Rectal smooth muscle tissue (tissue), 1 donor: Measurements from ENCODE around the gene L3MBTL4.

ENCODE experiments used
- H3K27ac ChIP-seq: one replicate; pipeline ENCODE4 v1.7.0; 2013; ENCODE audit warnings: low read depth, low read length, inconsistent platforms
- H3K27me3 ChIP-seq: one replicate; pipeline ENCODE4 v1.7.0; 2013; ENCODE audit warnings: low read length; ENCODE audit not compliant: control insufficient read depth, insufficient read depth
- H3K36me3 ChIP-seq: one replicate; pipeline ENCODE4 v1.7.0; 2013; ENCODE audit warnings: low read length; ENCODE audit not compliant: control insufficient read depth, insufficient read depth
- H3K4me1 ChIP-seq: one replicate; pipeline ENCODE4 v1.7.0; 2013; ENCODE audit warnings: low read length; ENCODE audit not compliant: control insufficient read depth, insufficient read depth
- H3K4me3 ChIP-seq: one replicate; pipeline ENCODE4 v1.7.0; 2013; ENCODE audit warnings: low read length
- H3K9ac ChIP-seq: one replicate; pipeline ENCODE4 v1.7.0; 2013; ENCODE audit warnings: low read length

L3MBTL4 gene

DNA sequence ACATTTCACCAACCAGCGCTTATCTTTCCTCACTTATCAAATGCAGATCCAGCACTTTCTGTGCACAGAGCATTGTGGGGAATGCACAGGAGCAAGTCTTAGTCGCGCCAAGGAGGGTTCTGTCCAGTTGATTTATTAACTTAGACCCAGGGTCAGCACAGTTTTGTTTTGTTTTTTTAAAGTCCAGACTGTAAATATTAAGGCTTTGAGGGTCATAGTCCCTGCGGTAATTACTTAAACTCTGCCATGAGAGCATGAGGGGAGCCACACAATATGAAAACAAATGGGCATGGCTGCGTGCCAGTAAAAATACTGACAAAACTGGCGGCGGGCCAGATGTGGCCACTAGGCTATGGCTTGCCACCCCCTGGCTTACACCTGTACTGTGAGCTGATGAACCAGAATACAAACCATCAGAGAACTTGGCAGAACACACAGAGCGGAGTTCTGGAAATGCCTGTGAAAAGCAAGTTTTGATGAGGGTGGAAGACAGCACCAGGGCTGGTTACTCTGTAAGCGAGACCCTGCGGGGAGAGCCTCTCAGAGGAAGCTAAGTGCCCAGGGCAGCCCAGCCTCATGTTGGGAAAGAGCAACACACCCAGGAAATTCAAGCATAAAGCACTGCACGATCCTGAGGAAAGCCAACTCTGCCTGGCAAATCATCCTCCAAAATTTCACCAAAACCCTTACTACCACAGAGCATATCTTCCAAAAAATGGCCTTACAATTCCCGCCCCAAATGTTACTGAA, 43.6 kb downstream of the L3MBTL4 start:
- H3K4me1 ChIP-seq, result no peaks in the 10 kb centered on the region
- H3K27me3 ChIP-seq, result no peaks in the 10 kb centered on the region
- no peaks in the 10 kb centered on the region for H3K36me3 ChIP-seq
- H3K4me3 ChIP-seq, result no peak overlapping the region
- no peak overlapping the region for H3K9ac ChIP-seq
- no peak overlapping the region for H3K27ac ChIP-seq

- Histone ChIP-seq H3K4me1 (no peaks in the 10 kb centered on the region), H3K27ac (no peak overlapping the region), H3K9ac (no peak overlapping the region), H3K27me3 (no peaks in the 10 kb centered on the region), H3K4me3 (no peak overlapping the region), H3K36me3 (no peaks in the 10 kb centered on the region)
Measured at GRCh38 chr18:6370410-6370809, 44.3 kb downstream of the L3MBTL4 start.

DNA sequence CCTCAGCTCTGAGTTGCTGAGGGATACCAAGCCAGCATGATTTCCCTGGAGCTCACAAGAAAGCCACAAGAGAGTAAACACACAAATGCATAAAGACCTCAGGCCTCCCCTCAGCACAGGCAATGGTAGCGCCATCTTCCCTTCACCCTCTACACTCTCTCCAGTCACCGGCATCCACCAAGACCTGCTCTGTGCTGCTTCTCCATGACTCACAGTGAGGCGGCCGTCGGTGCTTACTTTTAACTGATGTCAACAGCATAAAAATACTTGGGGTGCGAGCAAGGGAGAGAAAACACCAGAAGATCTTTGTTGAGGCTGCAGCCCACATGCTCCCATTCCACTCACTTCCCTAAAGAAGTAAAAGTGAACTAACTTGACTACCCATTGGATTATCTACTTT, 46.7 kb downstream of the L3MBTL4 start:
- Histone ChIP-seq H3K27me3 (no peaks in the 10 kb centered on the region), H3K27ac (no peak overlapping the region), H3K4me3 (no peak overlapping the region), H3K9ac (no peak overlapping the region), H3K4me1 (no peaks in the 10 kb centered on the region), H3K36me3 (no peaks in the 10 kb centered on the region)

DNA sequence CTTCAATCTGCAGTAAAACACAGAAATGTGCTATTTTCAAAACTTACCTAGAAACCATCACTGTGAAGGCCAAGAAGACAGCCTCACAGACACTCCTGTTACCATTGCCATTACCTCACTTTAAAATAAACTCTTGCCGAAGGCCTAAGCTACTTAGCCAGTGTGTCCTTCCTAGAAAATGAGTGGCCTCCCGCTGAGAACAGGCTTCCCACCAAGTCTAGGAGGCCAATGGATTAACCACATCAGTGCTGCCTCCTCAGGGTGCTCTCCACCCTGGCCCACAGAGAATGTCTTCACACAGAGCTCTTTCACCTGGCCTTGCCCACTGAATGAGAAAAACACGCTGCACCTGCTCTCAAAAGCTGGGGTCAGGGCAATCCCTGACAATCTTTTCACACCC, 47.5 kb downstream of the L3MBTL4 start:
- no peak overlapping the region for H3K9ac ChIP-seq
- H3K4me1 ChIP-seq, result no peaks in the 10 kb centered on the region
- no peaks in the 10 kb centered on the region for H3K27me3 ChIP-seq
- no peaks in the 10 kb centered on the region for H3K36me3 ChIP-seq
- H3K4me3 ChIP-seq, result no peak overlapping the region
- H3K27ac ChIP-seq, result no peak overlapping the region

- no peak overlapping the region for H3K4me3 ChIP-seq
- no peak overlapping the region for H3K27ac ChIP-seq
- H3K9ac ChIP-seq, result no peak overlapping the region
- no peaks in the 10 kb centered on the region for H3K4me1 ChIP-seq
- no peaks in the 10 kb centered on the region for H3K27me3 ChIP-seq
- H3K36me3 ChIP-seq, result no peaks in the 10 kb centered on the region
Measured at GRCh38 chr18:6366776-6367175, 47.9 kb downstream of the L3MBTL4 start.

DNA sequence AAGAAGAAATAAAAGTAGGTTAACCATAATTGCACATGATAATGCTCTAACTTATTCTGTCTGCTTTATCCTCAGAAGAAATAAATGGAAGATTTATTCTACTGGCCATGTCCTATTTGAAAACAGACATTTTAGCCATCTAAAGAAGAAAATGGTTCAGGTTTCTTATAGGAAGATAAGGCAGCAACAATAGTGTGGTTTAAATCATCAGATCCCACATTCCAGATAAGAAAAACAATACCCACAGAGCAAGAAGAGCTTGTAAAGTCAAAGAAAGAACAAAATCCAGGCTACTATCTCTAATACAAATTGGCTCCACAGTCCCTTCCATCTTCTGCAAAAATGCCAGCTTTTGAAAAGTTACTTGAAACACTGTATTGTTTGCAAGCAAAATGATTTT, 49.3 kb downstream of the L3MBTL4 start:
- Histone ChIP-seq H3K4me3 (no peak overlapping the region), H3K27me3 (no peaks in the 10 kb centered on the region), H3K9ac (no peak overlapping the region), H3K36me3 (no peaks in the 10 kb centered on the region), H3K4me1 (no peaks in the 10 kb centered on the region), H3K27ac (no peak overlapping the region)

DNA sequence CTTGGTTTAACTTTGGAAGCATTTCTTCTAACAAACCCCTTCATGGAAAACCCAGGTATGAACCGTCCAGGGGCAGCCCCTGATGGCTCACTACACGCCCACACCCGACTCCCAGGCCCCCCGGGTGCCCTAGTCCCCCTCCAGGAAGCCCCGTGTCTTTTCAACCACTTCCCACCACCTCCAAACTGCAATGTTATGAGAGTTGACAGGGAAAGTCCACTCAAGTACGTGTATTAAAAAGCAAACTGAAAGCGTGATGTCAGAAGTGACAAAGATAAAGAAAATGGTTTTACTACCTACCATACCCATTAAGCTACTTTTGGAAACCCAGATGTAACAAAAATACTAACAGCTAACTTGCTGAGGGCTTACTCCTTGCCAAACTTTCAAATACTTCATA, 51.5 kb downstream of the L3MBTL4 start:
- Histone ChIP-seq H3K36me3 (no peaks in the 10 kb centered on the region), H3K4me3 (no peak overlapping the region), H3K9ac (no peak overlapping the region), H3K27ac (no peak overlapping the region), H3K4me1 (no peaks in the 10 kb centered on the region), H3K27me3 (no peaks in the 10 kb centered on the region)

GRCh38 chr18:6362559-6363129, 52.1 kb downstream of the L3MBTL4 start:
- Histone ChIP-seq H3K4me1 (no peaks in the 10 kb centered on the region), H3K36me3 (no peaks in the 10 kb centered on the region), H3K27ac (no peak overlapping the region), H3K9ac (no peak overlapping the region), H3K4me3 (no peak overlapping the region), H3K27me3 (no peaks in the 10 kb centered on the region)

DNA sequence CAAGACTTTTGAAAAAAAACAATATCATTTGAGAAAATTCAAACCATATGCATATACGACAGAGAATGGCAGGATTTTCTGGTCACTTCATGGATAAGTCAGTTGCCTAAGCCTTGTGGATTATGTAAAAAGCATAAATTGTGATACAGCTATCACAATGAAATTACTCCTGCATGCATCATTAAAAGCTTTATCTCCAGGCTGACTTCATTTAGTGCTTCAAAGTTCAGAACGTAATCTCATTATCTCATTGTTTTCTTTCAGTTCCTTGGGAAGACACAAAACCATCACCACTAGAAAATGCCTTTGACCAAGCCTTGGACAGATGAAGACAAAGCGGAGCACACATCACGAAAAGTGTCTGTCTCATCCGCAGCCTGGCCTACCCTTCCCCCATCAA, 57.0 kb downstream of the L3MBTL4 start:
- no peak overlapping the region for H3K27ac ChIP-seq
- H3K4me3 ChIP-seq, result no peak overlapping the region
- no peaks in the 10 kb centered on the region for H3K27me3 ChIP-seq

GRCh38 chr18:6355789-6356589, 58.7 kb downstream of the L3MBTL4 start:
- no peaks in the 10 kb centered on the region for H3K27me3 ChIP-seq
- no peaks in the 10 kb centered on the region for H3K4me1 ChIP-seq
- no peak overlapping the region for H3K4me3 ChIP-seq
- no peak overlapping the region for H3K27ac ChIP-seq
- no peak overlapping the region for H3K9ac ChIP-seq
- H3K36me3 ChIP-seq, result no peaks in the 10 kb centered on the region

More for the DNA sequence above, 57.0 kb downstream of the L3MBTL4 start:
- Histone ChIP-seq H3K4me1 (no peaks in the 10 kb centered on the region), H3K36me3 (no peaks in the 10 kb centered on the region), H3K9ac (no peak overlapping the region)

GRCh38 chr18:6352275-6352674, 62.4 kb downstream of the L3MBTL4 start:
- Histone ChIP-seq H3K4me3 (no peak overlapping the region), H3K9ac (no peak overlapping the region), H3K4me1 (no peaks in the 10 kb centered on the region), H3K27me3 (no peaks in the 10 kb centered on the region), H3K27ac (no peak overlapping the region), H3K36me3 (no peaks in the 10 kb centered on the region)

GRCh38 chr18:6342990-6343389, 71.7 kb downstream of the L3MBTL4 start:
- no peak overlapping the region for H3K27ac ChIP-seq
- H3K36me3 ChIP-seq, result no peaks in the 10 kb centered on the region
- no peaks in the 10 kb centered on the region for H3K4me1 ChIP-seq
- no peak overlapping the region for H3K9ac ChIP-seq
- no peaks in the 10 kb centered on the region for H3K27me3 ChIP-seq
- no peak overlapping the region for H3K4me3 ChIP-seq
